ENCODE results near the gene CUL7. TPM values are rescaled to one million over a fixed set of nuclear protein-coding genes. Genes with fewer than 3 reads are reported as not detected.

The CUL7 gene
- total RNA-seq, 1 experiment from 2014 or later: 34.1 TPM

DNA sequence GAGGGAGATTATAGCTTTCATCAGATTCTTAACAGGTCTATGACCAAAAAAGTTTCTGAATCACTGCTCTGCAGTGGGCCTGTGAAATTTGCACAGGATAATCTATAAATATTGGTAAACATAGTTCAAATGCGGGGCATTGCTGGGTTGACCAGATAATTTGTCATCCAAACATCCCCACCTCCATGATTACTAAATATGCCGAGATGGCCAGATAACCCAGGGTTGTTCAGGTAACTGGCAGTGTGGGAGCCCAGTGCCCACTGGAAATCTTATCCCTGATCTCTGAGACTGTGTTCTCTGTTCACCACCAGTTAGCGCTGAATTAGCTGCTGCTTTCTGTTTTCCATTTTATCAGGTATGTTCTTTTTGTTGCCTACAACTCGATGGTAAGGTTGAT lies 43.9 kb upstream of the CUL7 start:
- Histone ChIP-seq H3K79me2 (ENCODE audit: insufficient read depth, low read length) (peaks cover 51% of the 10 kb centered on the region), H3K4me3 (replicated peaks in 1 of 2; ENCODE audit: low read depth in 1 of 2, low read length in 2 of 2) (no peak overlapping the region), H3K9ac (ENCODE audit: low read length) (no peak overlapping the region), H4K20me1 (ENCODE audit: insufficient read depth) (no peaks in the 10 kb centered on the region; the same call in 1 of the 2 replicates), H2AFZ (ENCODE audit: low read depth, low read length, poor library complexity, severe bottlenecking) (no peak overlapping the region), H3K4me1 (ENCODE audit: control insufficient read depth in 1 of 2, insufficient read depth in 2 of 2, low read length in 2 of 2) (peaks cover 28 to 56% of the 10 kb centered on the region in 2 experiments), H3K4me2 (ENCODE audit: low read length) (no peak overlapping the region), H3K27me3 (ENCODE audit: insufficient read depth, low read length) (no peaks in the 10 kb centered on the region), H3K27ac (ENCODE audit: low read depth, low read length) (peak overlapping the region; percentile 89), H3K36me3 (ENCODE audit: control insufficient read depth in 1 of 2, insufficient read depth in 2 of 2, low read length in 2 of 2) (no peaks in the 10 kb centered on the region), H3K9me3 (ENCODE audit: control insufficient read depth in 1 of 2, insufficient read depth in 1 of 2, low read depth in 1 of 2, low read length in 2 of 2) (no peaks in the 10 kb centered on the region), H3K9me2 (ENCODE audit: insufficient read depth) (no peaks in the 10 kb centered on the region)
- intact Hi-C loops (cut with micrococcal nuclease): no loop called here
- BruUV-seq (replicated peaks): no TSS peak
- ChIA-PET RAD21 (ENCODE audit: low non-redundant PET in 1 of 2, low total read pairs in 2 of 2, uncharacterized antibody in 2 of 2, unreplicated experiment in 2 of 2) (no interaction called here), CTCF (no interaction called here), POLR2A (no interaction called here)
- ATAC-seq (no peak), DNase-seq (ENCODE audit: low read depth, low spot score) (no peak)
- TF ChIP-seq ELF1 (IDR thresholded peaks at IDR 0.05; ENCODE audit: borderline replicate concordance, low read depth): no peak
- TF ChIP-seq EZH2 (IDR thresholded peaks at IDR 0.05): no peak
- TF ChIP-seq ZFX (IDR thresholded peaks at IDR 0.05): no peak
- no peak for TF ChIP-seq SP1 (IDR thresholded peaks at IDR 0.05; ENCODE audit: low read depth)
- no peak for TF ChIP-seq JUND (IDR thresholded peaks at IDR 0.05)
- TF ChIP-seq YY1 (IDR thresholded peaks at IDR 0.05; ENCODE audit: extremely low read depth, insufficient replicate concordance, low read depth, low read length): no peak
- TF ChIP-seq SRF (IDR thresholded peaks at IDR 0.05; ENCODE audit: low read depth): no peak
- no peak for TF ChIP-seq RAD21 (IDR thresholded peaks at IDR 0.05; ENCODE audit: low read depth)
- TF ChIP-seq, protein P1, sequence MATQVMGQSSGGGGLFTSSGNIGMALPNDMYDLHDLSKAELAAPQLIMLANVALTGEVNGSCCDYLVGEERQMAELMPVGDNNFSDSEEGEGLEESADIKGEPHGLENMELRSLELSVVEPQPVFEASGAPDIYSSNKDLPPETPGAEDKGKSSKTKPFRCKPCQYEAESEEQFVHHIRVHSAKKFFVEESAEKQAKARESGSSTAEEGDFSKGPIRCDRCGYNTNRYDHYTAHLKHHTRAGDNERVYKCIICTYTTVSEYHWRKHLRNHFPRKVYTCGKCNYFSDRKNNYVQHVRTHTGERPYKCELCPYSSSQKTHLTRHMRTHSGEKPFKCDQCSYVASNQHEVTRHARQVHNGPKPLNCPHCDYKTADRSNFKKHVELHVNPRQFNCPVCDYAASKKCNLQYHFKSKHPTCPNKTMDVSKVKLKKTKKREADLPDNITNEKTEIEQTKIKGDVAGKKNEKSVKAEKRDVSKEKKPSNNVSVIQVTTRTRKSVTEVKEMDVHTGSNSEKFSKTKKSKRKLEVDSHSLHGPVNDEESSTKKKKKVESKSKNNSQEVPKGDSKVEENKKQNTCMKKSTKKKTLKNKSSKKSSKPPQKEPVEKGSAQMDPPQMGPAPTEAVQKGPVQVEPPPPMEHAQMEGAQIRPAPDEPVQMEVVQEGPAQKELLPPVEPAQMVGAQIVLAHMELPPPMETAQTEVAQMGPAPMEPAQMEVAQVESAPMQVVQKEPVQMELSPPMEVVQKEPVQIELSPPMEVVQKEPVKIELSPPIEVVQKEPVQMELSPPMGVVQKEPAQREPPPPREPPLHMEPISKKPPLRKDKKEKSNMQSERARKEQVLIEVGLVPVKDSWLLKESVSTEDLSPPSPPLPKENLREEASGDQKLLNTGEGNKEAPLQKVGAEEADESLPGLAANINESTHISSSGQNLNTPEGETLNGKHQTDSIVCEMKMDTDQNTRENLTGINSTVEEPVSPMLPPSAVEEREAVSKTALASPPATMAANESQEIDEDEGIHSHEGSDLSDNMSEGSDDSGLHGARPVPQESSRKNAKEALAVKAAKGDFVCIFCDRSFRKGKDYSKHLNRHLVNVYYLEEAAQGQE (IDR thresholded peaks at IDR 0.05; ENCODE audit: low read depth): no peak
- no peak for TF ChIP-seq TCF7L2 (IDR thresholded peaks at IDR 0.05; ENCODE audit: borderline replicate concordance, extremely low read depth, insufficient read depth, insufficient read length)
- TF ChIP-seq POLR2A (IDR thresholded peaks at IDR 0.05; ENCODE audit: borderline replicate concordance, extremely low read depth, insufficient read depth, insufficient read length): no peak
- TF ChIP-seq SIN3A (IDR thresholded peaks at IDR 0.05; ENCODE audit: low read depth): no peak
- TF ChIP-seq, protein P2, sequence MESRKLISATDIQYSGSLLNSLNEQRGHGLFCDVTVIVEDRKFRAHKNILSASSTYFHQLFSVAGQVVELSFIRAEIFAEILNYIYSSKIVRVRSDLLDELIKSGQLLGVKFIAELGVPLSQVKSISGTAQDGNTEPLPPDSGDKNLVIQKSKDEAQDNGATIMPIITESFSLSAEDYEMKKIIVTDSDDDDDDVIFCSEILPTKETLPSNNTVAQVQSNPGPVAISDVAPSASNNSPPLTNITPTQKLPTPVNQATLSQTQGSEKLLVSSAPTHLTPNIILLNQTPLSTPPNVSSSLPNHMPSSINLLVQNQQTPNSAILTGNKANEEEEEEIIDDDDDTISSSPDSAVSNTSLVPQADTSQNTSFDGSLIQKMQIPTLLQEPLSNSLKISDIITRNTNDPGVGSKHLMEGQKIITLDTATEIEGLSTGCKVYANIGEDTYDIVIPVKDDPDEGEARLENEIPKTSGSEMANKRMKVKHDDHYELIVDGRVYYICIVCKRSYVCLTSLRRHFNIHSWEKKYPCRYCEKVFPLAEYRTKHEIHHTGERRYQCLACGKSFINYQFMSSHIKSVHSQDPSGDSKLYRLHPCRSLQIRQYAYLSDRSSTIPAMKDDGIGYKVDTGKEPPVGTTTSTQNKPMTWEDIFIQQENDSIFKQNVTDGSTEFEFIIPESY (IDR thresholded peaks at IDR 0.05; ENCODE audit: extremely low read depth, insufficient replicate concordance, low read length): no peak
- no peak for TF ChIP-seq ZNF274 (IDR thresholded peaks at IDR 0.05; ENCODE audit: low read depth, low read length)
- TF ChIP-seq, protein P3, sequence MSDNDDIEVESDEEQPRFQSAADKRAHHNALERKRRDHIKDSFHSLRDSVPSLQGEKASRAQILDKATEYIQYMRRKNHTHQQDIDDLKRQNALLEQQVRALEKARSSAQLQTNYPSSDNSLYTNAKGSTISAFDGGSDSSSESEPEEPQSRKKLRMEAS (IDR thresholded peaks at IDR 0.05): no peak
- no peak for TF ChIP-seq CBX3 (IDR thresholded peaks at IDR 0.05; ENCODE audit: low read depth)
- TF ChIP-seq, protein P4, sequence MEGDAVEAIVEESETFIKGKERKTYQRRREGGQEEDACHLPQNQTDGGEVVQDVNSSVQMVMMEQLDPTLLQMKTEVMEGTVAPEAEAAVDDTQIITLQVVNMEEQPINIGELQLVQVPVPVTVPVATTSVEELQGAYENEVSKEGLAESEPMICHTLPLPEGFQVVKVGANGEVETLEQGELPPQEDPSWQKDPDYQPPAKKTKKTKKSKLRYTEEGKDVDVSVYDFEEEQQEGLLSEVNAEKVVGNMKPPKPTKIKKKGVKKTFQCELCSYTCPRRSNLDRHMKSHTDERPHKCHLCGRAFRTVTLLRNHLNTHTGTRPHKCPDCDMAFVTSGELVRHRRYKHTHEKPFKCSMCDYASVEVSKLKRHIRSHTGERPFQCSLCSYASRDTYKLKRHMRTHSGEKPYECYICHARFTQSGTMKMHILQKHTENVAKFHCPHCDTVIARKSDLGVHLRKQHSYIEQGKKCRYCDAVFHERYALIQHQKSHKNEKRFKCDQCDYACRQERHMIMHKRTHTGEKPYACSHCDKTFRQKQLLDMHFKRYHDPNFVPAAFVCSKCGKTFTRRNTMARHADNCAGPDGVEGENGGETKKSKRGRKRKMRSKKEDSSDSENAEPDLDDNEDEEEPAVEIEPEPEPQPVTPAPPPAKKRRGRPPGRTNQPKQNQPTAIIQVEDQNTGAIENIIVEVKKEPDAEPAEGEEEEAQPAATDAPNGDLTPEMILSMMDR (IDR thresholded peaks at IDR 0.05 in 2 of 3, conservative IDR thresholded peaks at IDR 0.05 in 1 of 3; ENCODE audit: borderline replicate concordance in 1 of 3, insufficient read depth in 1 of 3, low read depth in 2 of 3, low read length in 2 of 3): no peak
- TF ChIP-seq EGR1 (IDR thresholded peaks at IDR 0.05; ENCODE audit: low read depth): no peak

Measured in HCT116 (cell line).